A549 (cell line): ENCODE data around the gene LBHD1.

Experiments
- CEBPB ChIP-seq, 2 experiments: fragments of >200 bp in 1 of 2; sonication (Bioruptor Twin) in 1 of 2; formaldehyde crosslinking in 1 of 2; IDR thresholded peaks; 2 replicates each; pipeline ENCODE4 v1.6.1; 2012 to 2016
- CHD2 ChIP-seq: fragments of 150-350 bp; IDR thresholded peaks from 2 replicates; pipeline ENCODE4 v1.6.1; 2014; ENCODE audit warnings: low read length; ENCODE audit not compliant: partially characterized antibody
- CHD4 ChIP-seq: fragments of 200-600 bp; sonication (generic); IDR thresholded peaks from 2 replicates; pipeline ENCODE4 v1.6.1; 2016; ENCODE audit warnings: antibody characterized with exemption, mild to moderate bottlenecking, borderline replicate concordance
- ESRRA ChIP-seq: fragments of 150-350 bp; IDR thresholded peaks from 2 replicates; pipeline ENCODE4 v1.6.1; 2014; ENCODE audit warnings: mild to moderate bottlenecking, low read length, borderline replicate concordance
- FOSL2 ChIP-seq, 2 experiments: fragments of 450-650 bp in 1 of 2; fragments of >200 bp in 1 of 2; sonication (Bioruptor Twin) in 1 of 2; formaldehyde crosslinking; IDR thresholded peaks; 2 replicates each; pipeline versions ENCODE4 v1.5.0 to v1.6.1; 2016 to 2020; ENCODE audit warnings: mild to moderate bottlenecking in 1 of 2, moderate library complexity in 1 of 2
- HOXA7 ChIP-seq: fragments of 250-450 bp; sonication (Bioruptor Pico); IDR thresholded peaks from 2 replicates; pipeline ENCODE4 v1.5.0; 2020; ENCODE audit warnings: mild to moderate bottlenecking, moderate library complexity
- MAX ChIP-seq: IDR thresholded peaks from 2 replicates; pipeline ENCODE4 v1.6.1; 2012
- NPAS2 ChIP-seq: fragments of 250-450 bp; sonication (Bioruptor Pico); IDR thresholded peaks from 2 replicates; pipeline ENCODE4 v1.8.0; 2022; ENCODE audit warnings: mild to moderate bottlenecking, moderate library complexity, borderline replicate concordance
- POLR2A ChIP-seq: IDR thresholded peaks from 2 replicates; pipeline ENCODE4 v1.6.1; 2012; ENCODE audit warnings: mild to moderate bottlenecking, low read length
- SREBF2 ChIP-seq: fragments of 450-650 bp; IDR thresholded peaks from 2 replicates; pipeline ENCODE4 v1.6.1; 2014; ENCODE audit warnings: mild to moderate bottlenecking, moderate library complexity
- TF ChIP-seq, protein P1 (sequence below): fragments of >200 bp; sonication (Bioruptor Twin); formaldehyde crosslinking; IDR thresholded peaks from 3 replicates; pipeline ENCODE4 v1.5.1; 2016
- TF ChIP-seq, protein P2 (sequence below): fragments of 200-600 bp; sonication (generic); IDR thresholded peaks from 2 replicates; pipeline ENCODE4 v1.6.1; 2016; ENCODE audit warnings: antibody characterized with exemption, mild to moderate bottlenecking, moderate library complexity

DNA sequence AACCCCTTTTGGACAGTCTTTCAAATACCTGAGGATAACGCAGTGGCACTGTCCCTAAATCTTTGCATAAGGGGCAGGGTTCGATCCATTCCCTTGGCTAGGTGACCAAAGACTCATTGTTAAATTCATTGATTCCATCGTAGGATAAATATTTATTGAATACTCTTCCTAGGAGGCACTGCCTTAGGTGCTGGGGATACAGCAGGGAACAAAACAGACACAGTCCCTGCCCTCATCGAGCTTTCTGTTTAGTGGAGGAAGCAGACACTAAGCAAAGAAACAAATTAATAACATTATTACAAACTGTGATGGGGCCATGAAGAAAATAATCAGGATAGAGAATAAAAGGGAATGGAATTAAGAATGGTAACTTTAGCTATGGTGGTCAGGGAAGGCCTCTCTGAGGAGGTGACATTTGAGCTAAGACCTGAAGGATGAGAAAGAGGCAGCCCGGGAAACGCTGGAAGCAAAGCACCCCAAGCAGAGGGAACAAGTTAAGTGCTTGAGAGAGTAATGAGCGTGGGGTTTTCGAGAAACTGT is 51.0 kb downstream of the LBHD1 start:
- TF ChIP-seq, protein P1, sequence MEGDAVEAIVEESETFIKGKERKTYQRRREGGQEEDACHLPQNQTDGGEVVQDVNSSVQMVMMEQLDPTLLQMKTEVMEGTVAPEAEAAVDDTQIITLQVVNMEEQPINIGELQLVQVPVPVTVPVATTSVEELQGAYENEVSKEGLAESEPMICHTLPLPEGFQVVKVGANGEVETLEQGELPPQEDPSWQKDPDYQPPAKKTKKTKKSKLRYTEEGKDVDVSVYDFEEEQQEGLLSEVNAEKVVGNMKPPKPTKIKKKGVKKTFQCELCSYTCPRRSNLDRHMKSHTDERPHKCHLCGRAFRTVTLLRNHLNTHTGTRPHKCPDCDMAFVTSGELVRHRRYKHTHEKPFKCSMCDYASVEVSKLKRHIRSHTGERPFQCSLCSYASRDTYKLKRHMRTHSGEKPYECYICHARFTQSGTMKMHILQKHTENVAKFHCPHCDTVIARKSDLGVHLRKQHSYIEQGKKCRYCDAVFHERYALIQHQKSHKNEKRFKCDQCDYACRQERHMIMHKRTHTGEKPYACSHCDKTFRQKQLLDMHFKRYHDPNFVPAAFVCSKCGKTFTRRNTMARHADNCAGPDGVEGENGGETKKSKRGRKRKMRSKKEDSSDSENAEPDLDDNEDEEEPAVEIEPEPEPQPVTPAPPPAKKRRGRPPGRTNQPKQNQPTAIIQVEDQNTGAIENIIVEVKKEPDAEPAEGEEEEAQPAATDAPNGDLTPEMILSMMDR = no peak
- no peak for TF ChIP-seq POLR2A
- no peak for TF ChIP-seq FOSL2 (IDR thresholded peaks at IDR 0.05)
- no peak for TF ChIP-seq FOSL2 (CRISPR knock-in tag; IDR thresholded peaks at IDR 0.05)
- no peak for TF ChIP-seq NPAS2 (CRISPR knock-in tag)
- no peak for TF ChIP-seq ESRRA
- TF ChIP-seq, protein P2, sequence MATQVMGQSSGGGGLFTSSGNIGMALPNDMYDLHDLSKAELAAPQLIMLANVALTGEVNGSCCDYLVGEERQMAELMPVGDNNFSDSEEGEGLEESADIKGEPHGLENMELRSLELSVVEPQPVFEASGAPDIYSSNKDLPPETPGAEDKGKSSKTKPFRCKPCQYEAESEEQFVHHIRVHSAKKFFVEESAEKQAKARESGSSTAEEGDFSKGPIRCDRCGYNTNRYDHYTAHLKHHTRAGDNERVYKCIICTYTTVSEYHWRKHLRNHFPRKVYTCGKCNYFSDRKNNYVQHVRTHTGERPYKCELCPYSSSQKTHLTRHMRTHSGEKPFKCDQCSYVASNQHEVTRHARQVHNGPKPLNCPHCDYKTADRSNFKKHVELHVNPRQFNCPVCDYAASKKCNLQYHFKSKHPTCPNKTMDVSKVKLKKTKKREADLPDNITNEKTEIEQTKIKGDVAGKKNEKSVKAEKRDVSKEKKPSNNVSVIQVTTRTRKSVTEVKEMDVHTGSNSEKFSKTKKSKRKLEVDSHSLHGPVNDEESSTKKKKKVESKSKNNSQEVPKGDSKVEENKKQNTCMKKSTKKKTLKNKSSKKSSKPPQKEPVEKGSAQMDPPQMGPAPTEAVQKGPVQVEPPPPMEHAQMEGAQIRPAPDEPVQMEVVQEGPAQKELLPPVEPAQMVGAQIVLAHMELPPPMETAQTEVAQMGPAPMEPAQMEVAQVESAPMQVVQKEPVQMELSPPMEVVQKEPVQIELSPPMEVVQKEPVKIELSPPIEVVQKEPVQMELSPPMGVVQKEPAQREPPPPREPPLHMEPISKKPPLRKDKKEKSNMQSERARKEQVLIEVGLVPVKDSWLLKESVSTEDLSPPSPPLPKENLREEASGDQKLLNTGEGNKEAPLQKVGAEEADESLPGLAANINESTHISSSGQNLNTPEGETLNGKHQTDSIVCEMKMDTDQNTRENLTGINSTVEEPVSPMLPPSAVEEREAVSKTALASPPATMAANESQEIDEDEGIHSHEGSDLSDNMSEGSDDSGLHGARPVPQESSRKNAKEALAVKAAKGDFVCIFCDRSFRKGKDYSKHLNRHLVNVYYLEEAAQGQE = no peak
- TF ChIP-seq CHD2 = no peak
- no peak for TF ChIP-seq HOXA7 (CRISPR knock-in tag)
- TF ChIP-seq SREBF2 = no peak
- no peak for TF ChIP-seq CHD4
- no peak for TF ChIP-seq MAX
- TF ChIP-seq CEBPB (IDR thresholded peaks at IDR 0.05) = no peak
